HG03558 (cell line): Measurements from ENCODE around the gene TELO2.

Experiments
- ATAC-seq: cut with Tn5 transposase; IDR thresholded peaks from one replicate; pipeline ENCODE4 v1.9.1; 2021; ENCODE audit warnings: moderate number of reproducible peaks; ENCODE audit not compliant: unreplicated experiment; ENCODE audit errors: extremely low read depth

The TELO2 gene

DNA sequence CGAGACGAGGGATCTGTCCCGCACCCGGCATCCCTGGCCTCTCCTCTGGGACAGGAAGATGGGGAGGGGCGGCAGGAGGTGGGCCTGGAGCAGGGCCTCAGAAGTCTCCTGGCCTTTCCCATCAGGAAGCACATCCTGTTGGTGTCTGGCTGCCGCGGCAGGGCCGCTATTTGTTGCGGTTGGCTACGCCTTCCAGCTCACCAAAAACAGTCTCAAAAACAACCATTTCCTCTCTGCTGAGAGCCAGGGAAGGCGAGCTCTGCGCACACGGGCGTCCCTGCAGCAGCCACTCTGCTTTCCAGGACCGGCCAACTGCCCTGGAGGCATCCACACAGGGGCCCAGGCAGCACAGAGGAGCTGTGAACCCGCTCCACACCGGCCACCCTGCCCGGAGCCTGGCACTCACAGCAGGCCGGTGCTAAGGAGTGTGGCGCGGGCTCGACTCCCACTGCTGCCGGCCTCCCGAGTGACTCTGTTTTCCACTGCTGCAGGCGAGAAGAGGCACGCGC, 40.3 kb downstream of the TELO2 start, which contains the start of gene TMEM204:
Gene TMEM204 (plus strand): TSS at position 224 of the 509 bp plus-strand sequence. CDS start 610 bp downstream, outside the sequence.
- ATAC-seq: no peak

DNA sequence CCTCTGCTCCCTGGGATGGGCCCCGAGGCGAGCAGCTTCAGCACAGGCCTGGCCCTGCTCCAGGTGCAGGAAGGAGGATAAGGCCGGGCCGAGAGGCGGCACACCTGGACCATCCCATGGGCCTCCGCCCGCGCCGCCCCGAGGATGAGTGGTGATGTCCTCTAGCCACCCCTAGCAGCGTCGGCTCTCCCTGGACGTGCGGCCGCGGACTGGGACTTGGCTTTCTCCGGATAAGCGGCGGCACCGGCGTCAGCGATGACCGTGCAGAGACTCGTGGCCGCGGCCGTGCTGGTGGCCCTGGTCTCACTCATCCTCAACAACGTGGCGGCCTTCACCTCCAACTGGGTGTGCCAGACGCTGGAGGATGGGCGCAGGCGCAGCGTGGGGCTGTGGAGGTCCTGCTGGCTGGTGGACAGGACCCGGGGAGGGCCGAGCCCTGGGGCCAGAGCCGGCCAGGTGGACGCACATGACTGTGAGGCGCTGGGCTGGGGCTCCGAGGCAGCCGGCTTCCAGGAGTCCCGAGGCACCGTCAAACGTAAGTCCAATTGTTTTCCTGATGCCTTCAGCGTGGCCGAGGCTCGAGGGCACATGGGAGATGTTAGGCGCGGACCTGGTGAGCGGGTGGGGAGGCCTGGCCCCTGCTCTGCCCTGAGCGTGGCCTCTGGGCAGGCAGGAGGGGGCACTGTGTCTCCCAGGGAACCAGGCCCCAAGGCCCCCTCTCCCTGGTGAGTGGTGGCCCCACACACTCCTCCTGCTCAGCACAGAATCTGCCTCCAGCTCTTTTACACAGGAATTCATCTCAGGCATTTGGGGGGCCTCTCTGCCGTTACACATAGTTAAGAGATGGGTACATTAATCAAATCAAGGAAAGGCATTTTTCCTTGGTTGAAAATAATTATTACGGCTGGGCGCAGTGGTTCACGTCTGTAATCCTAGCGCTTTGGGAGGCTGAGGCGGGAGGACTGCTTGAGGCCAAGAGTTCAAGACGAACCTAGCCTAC, 41.2 kb downstream of the TELO2 start:
- ATAC-seq: no peak

DNA sequence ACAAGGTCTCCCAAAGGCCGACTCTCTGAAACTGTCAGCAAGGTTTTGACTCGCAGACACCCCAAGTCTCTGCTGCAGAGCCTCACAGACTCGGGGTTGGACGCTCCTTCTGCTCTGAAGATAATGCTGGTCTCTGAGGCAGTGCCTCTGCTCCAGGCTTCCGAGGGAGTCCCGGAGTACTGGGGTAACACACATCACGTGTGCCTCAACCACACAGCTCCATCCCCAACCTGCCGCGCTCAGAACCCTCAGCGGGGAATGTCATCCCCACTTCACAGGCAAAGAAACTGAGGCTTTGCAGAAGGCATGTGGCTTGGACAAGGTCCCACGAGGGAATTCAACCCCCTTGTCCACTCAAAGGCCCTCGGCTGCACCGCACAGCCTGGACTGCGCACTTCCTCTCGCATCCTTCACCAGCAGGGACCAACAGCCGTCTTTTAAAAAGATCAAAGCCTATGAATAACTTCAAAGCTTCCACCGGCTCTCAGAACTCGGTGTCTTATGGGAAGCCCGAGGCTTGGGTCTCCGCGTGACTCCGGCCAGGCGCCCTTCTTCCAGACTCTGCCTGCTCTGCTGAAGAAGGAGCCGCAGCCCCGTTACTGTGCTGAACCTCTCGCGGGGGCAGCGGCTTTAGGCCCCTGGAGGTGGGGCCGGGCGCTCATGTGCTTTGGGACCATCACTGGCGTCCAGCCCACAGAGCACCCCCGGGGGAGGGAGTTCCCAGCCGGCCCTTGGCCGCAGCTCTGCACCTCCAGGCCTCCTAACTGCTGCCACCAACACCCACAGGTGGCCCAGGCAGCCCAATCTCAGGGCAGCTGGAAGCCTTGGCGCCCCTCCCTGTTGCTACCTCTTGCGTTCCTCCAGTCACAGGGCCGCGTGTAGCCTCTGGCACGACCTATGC, 42.5 kb downstream of the TELO2 start:
- no peak for ATAC-seq

DNA sequence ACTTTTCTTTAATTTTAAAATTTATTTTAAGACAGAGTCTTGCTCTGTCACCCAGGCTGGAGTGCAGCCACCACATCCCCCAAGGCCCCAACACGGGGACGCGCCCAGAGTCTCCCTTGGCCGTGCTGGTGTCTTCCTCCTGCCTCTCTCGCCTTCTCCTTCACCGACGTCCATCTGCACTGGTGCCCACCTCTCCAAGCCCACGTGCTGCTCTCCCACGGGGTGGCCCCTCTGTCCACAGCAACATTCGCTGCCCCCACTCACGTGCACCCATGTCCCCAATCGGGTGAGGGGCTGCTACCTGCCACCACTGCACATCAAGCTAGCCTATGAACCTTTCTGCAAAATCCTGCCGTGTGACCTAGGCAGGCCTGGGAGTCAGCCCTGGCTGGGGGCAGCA, 43.4 kb downstream of the TELO2 start:
- ATAC-seq: no peak

DNA sequence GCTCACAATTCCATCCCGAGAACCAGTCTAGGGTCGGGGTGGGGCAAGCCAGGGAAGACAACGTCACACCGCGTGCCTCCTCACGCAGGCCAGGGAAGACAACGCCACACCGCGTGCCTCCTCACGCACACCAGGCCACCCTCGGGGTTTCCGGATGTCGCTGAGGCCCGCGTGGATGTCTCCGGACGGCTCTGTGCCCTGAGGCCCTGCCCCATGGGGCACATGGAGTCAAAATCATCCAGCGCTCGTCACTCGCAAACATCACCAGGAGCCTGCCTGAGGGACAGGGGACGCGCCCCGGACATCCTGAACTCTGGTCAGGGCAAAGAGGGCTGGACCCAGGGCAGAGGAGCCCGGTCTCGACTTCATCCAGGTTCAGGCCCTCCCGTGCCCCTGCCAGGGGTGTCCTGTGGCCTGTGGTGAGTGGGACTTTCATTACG, 44.0 kb downstream of the TELO2 start:
- ATAC-seq: no peak

DNA sequence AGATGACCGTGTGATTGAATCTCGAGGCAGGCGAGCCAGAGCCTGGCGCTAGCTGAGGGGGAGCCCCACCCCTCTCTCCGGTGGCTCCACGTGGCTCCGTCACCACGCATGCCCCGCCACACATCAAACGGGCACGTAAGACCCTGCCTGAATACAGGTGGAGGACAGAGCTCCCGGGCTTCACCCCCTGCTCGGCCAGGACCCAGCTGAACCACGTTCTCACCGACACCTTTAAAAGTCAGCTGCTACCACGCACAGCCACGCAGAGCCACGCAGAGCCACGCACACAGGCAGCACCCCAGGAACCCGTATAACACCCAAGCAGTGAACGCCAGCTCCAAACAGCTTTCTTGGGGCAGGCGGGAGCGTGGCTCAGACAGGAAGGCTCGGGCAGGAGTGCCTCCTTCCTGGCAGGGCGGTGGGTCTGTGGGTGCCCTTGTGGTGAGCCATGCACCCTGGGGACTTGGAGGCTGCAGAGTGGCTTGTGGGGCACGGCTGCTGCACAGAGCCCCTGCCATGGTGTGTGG, 44.7 kb downstream of the TELO2 start:
- ATAC-seq: no peak

DNA sequence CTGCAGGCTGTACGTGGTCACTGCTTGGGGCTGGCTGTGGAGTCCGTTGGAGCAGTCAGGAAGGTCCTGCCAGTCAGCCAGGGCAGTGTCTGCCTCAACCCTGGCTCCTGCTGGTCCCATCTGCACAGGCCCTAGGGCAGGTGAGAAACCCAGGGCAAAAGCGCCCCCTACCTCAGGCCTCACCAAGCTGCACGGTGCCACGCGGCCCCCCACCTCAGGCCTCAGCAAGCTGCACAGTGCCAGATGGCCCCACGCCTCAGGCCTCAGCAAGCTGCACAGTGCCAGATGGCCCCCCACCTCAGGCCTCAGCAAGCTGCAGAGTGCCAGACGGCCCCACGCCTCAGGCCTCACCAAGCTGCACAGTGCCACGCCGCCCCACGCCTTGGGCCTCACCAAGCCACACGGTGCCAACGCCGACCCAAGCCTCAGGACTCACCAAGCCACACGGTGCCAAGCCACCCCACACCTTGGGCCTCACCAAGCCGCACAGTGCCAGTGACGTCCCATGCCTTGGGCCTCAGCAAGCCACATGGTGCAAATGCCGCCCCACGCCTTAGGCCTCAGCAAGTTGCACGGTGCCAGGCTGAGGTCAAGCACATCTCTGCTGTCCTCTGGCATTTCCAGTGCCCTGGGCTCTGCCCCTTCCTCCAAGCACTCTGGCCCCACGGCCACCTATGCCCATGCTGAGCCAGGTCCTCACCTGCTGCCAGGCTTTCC, 45.8 kb downstream of the TELO2 start:
- no peak for ATAC-seq

DNA sequence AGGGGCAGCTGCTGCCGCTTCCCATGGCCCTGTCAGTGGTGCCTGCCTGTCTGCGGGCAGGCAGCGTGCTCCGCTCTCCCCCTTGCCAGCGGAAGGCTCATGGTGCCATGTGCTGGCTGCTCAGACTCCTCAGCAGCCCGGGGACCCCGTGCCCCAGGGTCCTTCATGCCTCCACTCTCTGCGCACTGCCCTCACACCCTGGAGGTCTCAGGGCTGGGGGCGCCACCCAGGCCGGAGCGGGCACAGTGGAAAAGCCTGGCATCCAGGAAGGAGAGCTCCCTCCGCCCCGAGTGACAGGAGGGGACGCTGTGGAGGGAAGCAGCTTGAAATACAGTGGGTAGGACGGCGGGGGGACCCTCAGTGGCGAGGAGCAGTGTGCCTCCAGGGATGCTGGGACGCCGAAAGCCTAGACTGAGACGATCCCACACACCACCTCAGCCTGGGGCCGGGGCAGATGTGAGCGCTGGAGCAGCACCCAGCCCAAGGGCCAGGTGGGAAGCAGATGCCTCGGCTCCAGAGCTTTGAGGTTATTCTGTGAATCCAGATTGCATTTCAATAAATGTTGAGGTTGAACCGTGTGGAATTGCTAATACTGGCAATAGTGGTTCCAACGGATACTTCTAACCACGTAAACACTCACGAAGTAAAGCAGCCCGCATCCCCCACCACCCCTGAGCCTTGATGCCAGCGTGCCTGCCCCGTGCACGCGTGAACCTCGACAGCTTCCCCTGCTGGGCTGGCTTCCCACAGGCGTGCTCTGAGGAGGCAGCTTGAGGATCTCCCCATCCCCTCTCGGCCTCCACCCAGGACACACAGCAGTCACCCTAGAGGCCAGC, 46.8 kb downstream of the TELO2 start:
- ATAC-seq: no peak

DNA sequence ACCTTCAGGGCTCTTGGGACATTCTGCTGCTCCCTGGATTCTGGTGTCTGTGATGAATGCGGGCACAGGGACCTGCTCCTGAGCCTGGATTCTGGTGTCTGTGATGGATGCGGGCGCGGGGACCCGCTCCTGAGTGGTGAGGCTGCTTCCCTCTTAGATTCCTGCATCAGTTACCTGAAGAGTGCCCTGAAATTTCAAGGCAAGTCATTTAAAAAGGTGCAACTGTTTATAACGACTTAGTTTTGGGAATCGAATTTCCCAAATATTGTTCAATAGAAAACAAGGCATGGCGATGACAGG, 47.3 kb downstream of the TELO2 start:
- ATAC-seq: no peak

DNA sequence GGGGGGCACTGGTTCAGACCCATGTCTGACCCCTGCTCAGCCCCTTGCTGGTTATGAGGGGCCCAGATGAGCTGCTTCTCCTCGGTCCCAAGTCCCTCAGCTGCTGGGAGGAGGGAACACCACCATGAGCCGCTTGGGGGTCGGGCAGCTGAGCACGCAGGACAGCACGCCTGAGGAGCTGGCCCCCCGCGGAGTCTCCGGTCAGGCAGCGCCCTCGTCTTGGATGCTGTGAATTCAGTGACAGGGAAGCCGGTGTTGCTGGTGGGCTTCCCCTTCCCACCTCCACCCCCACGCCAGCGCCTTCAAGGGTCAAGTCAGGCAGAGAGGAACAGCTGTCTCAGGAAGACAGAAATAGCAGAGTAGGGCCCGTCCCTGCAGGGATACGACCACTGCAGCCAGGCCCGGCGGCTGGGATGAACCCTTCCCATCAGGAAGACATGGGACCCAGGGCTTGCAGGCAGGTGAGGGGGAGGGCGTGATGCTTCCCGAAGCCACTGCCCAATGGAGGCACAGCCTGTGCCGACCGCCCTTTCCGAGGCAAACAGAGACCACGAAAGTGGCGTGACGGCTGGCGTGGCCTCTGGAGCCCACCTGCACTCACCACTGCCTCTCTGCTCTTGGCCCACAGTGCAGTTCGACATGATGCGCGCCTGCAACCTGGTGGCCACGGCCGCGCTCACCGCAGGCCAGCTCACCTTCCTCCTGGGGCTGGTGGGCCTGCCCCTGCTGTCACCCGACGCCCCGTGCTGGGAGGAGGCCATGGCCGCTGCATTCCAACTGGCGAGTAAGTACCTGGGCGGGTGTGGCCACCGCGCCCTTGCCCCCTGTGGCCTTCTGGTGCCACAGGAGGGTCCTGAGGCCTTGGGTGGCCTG, 48.4 kb downstream of the TELO2 start:
- ATAC-seq: no peak

DNA sequence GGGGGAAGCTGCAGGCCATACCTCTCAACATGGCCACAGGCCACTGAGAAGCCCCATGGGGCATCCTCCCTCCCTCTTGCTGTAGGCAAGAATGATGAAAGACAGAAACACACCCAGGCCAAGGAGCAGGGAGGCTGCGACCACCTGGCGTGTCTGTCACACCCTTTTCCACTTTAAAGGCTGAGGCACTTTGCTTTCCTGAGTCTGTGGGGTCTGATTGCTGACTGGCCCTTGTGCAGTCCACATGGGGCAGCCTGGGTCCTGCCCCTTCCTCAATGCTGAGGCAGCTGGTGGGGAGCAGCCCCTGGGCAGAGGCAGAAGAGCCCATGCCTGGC, 49.0 kb downstream of the TELO2 start:
- no peak for ATAC-seq

DNA sequence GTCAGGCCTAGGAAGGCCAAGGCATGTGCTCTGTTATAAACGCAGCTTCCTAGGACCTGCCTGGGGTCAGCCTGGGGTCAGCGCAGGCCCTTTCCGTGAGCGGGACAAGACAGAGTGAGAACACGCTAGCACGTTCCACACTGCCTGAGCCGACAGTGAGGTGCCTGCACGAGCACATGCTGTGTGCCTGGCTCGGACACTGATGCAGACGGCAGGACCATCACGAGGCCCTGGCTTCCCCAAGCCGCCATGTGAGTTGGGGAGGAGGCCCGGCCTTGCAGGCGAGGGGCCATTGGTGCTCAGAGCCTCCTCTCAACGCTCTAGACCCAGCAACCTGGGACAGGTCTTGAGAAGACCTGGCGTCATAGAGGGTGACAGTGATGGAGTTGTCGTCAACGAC, 49.4 kb downstream of the TELO2 start:
- no peak for ATAC-seq

DNA sequence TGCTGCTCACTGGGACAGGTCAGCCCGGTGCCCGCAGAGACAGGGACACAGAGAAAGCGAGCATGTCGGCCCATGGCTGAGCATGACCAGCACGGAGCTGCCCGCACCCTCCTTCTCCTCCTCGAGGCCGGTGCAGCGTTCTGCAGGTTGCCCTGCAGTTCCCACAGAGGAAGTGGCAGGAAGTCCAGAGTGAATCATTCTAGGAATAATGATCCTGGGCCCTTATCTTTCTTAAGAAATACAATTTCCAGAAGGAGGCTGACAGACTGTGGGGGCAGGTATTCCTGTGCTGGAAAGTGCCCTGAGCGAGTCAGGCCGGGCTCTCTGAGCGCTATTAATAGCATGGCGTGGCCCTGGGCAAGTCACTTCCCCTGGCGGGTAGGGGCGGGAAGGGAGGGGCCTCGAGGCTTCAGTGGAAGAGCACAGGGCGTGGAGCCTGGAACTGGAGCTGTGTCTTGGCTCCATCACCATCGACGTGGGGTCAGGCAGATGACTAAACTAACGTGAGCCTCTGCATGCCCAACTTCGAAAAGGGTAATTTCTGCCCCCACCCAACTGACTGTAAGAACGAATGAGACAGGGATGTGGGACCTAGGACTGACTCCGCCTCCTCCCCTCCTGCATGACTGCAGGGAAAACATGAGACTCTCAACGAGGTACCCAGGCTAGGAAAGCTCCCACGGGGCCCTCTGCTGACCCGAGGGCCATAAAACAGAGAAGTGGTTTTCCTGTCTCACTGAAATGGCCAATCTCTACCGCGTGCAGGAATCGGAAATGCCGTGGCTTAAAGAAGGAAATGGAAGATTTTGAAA, 50.1 kb downstream of the TELO2 start:
- no peak for ATAC-seq

DNA sequence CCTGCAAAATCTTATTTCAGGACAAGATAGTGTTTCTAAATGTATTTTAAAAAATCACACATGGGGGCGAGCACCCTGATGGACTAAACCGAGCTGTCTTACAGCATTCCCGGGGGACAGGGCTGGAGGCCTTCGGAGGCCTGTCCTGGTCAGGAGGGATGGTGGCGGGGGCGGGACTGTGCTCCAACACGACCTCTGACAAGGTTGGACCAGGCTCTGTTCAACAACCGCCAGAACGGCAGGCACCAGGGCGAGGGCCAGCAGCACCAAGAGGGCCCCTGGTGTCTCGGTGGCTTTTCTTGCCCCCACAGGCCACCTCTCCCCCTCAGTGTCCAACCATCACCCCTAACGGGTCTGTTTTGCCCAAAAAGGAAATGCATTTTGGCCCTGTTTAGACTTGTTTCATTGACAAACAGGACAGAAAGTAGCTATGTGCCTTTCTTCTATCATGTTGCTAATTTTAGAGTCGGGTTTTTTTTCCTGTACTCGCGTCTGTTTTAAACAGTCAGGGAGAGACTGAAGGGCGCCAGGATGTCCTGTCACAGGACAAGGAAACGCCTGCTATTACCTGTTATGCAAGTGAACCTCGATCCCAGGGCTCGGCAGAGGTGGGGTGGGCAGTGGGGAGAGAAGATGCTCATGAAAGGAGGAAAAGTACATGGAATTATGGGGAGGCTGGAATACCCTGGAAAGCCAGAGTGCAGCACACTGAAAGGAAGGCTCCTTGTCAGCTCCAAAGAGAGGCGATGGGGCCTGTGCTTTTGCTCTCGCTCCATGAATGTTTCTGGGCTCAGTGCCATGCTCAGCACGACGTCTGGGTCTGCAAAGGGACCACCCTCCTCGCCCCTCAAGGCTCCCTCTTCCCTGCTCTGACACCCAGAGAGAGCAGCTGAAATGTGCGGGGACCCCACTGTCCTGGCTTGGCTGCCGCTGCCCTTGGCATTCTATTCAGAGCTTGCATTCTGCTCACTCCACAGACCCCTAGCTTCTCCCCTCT, 52.2 kb downstream of the TELO2 start:
- ATAC-seq: no peak

DNA sequence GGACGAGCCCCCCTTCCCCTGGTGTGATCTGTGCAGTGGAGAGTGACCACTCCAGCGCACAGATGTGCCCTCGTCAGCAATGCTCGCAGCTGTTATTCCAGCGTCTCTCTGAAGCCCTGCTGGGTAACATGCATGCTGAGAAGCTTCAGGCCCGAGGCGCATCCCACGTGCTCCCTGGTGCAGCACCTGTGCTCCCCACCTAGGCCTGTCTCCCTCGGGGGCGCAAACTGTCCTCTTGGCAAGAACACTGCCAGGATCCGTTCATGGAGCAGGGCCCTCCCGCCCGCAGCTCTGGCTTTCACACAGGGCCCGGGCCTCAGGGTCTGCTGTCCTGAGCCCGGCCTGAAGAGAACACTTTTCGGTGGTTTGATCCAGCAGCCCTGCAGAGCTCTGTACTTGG, 53.3 kb downstream of the TELO2 start:
- ATAC-seq: no peak

DNA sequence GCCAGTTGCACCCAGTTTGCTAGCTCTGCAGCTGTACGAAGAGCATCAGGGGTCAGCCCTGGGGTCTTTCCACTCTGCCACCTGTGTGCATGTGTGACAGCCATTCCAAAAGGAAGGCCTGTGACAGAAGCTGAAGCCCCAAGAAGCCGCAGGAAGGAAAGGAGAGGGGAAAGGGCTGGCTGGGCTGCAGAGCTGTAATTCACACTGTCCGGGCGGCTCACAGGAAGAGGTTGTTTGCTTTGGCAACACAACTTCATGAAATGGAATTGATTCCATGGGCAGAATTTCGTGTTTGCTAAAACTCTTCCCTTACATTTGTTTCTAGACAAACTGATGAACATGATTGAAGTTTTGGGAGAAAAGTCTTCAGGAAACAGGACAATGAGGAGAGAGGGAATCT, 55.1 kb downstream of the TELO2 start:
- ATAC-seq: no peak
